NCI-H128 (cell line): ENCODE data around the gene RASGEF1C.

ENCODE experiments used
- DNase-seq: peaks from one replicate; lab custom pipeline; 2025; ENCODE audit not compliant: unreplicated experiment; lab: John Stamatoyannopoulos, UW

RASGEF1C gene

GRCh38 chr5:180068519-180069090 lies 140.4 kb downstream of the RASGEF1C start:
- DNase-seq, result no peak

- no peak for DNase-seq
Observed at GRCh38 chr5:180067986-180068385, 141.0 kb downstream of the RASGEF1C start.

GRCh38 chr5:180060192-180060591 lies 148.8 kb downstream of the RASGEF1C start:
- no peak for DNase-seq

GRCh38 chr5:180059326-180059725 lies 149.7 kb downstream of the RASGEF1C start:
- DNase-seq, result no peak

GRCh38 chr5:180056153-180056552 lies 152.9 kb downstream of the RASGEF1C start:
- no peak for DNase-seq

- no peak for DNase-seq
Observed at GRCh38 chr5:180054226-180054625, 154.8 kb downstream of the RASGEF1C start.

- DNase-seq, result no peak
Observed at GRCh38 chr5:180053061-180053602, 155.9 kb downstream of the RASGEF1C start.

- DNase-seq, result no peak
Observed at GRCh38 chr5:180052211-180052818, 156.7 kb downstream of the RASGEF1C start.
